NB4 (cell line): Measurements from ENCODE around the gene PDZD2.

ENCODE experiments used
- DNase-seq: peaks from one replicate; pipeline ENCODE4 v3.0.0; 2010; ENCODE audit warnings: low read depth
- H3K4me3 ChIP-seq: one replicate; pipeline ENCODE4 v1.5.1; 2011; ENCODE audit warnings: mild to moderate bottlenecking, low read depth, low read length, moderate library complexity
- MYC ChIP-seq: IDR thresholded peaks from 2 replicates; pipeline ENCODE4 v1.6.1; 2011; ENCODE audit warnings: low read depth, low read length
- POLR2A ChIP-seq: IDR thresholded peaks from 2 replicates; pipeline ENCODE4 v1.6.1; 2011; ENCODE audit warnings: mild to moderate bottlenecking; ENCODE audit not compliant: insufficient read length; ENCODE audit errors: extremely low read depth
- TF ChIP-seq, protein P1 (sequence below): IDR thresholded peaks from one replicate; pipeline ENCODE4 v1.5.1; 2012; ENCODE audit warnings: low read depth, low read length
- TF ChIP-seq, protein P2 (sequence below): IDR thresholded peaks from 2 replicates; pipeline ENCODE4 v1.6.1; 2011; ENCODE audit warnings: low read depth, low read length

The PDZD2 gene

DNA sequence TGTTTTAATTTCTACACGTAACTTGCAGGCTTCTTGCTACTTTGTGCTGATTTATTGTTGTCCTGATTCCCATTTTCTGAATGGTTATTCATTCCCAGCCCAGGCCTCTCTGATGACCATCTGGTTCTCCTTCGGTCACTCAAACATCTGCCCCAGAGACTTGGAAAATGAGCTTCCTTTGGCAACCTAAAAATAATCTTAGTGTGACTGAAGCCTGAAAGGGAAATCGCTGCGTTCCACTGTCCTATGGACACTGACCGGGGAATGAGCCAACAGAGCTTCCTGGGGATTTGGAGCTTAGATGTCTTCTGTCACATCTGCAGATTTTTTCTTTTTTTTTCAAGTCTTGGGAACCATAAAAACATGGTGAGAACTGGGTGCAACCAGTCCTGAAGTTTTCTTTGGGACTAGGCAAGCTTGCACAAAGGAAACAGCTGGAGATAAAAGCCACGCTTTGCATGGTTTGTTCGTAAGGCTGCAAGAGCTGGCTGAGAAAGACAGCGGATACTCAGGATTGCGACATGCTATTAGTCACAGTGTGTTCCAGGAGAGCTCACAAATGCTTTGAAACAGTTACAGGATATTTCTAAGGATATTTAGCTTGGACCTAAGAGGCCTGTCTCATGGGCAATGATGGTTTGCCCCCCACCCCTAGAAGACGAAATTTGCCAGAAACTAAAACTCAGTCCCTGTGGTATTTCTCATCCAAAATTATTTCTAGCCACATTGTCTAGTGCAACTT, 389.0 kb downstream of the PDZD2 start:
- H3K4me3 ChIP-seq = peak overlapping the region; percentile 6
- TF ChIP-seq, protein P1, sequence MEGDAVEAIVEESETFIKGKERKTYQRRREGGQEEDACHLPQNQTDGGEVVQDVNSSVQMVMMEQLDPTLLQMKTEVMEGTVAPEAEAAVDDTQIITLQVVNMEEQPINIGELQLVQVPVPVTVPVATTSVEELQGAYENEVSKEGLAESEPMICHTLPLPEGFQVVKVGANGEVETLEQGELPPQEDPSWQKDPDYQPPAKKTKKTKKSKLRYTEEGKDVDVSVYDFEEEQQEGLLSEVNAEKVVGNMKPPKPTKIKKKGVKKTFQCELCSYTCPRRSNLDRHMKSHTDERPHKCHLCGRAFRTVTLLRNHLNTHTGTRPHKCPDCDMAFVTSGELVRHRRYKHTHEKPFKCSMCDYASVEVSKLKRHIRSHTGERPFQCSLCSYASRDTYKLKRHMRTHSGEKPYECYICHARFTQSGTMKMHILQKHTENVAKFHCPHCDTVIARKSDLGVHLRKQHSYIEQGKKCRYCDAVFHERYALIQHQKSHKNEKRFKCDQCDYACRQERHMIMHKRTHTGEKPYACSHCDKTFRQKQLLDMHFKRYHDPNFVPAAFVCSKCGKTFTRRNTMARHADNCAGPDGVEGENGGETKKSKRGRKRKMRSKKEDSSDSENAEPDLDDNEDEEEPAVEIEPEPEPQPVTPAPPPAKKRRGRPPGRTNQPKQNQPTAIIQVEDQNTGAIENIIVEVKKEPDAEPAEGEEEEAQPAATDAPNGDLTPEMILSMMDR = no peak
- TF ChIP-seq POLR2A (no peak), MYC (peak; percentile 96)
- TF ChIP-seq, protein P2, sequence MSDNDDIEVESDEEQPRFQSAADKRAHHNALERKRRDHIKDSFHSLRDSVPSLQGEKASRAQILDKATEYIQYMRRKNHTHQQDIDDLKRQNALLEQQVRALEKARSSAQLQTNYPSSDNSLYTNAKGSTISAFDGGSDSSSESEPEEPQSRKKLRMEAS = peak; percentile 90
- peak; percentile 97 for DNase-seq

DNA sequence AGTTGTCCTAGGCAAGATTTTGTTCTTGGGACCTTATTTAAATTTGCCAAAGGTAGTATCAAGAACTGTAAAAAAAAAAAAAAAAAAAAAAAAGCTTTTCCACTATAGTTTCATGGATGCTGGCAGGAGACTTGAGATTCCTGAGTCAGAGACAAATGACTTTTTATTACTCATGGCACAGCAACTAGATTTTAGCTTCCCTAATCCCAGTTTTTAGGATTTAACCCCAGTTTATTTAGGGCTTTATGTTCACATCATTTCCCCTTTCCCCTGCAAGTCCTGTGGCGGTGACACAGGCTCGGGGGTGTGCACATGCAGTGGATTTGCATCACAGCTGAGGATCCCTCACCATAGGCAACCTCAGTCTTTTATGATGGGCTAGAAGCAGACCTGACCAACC, 390.3 kb downstream of the PDZD2 start:
- peak; percentile 54 for DNase-seq
- TF ChIP-seq, protein P1 = no peak
- TF ChIP-seq, protein P2 = no peak
- TF ChIP-seq POLR2A (no peak), MYC (no peak)
- no peak overlapping the region for H3K4me3 ChIP-seq

DNA sequence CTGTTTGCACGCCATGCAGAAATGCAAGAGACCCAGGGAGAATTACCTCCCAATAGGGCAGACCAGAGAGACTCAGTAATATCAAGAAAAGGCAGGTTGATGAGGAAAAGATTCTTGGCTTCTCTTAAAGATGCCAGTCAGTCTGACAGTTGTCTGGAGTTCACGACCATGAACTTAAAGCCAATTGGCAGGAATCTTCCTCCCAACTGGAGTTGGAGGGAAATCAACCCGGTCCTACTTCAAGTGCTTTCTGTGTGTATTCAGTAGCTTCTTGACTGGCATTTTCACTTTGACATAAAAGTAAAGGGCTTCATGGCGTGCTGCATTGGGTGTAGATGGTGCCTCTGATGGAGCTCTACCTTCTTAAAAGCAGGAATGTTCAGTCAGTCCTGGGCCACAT, 390.9 kb downstream of the PDZD2 start:
- TF ChIP-seq, protein P1 = no peak
- no peak for TF ChIP-seq MYC
- TF ChIP-seq, protein P2 = no peak
- TF ChIP-seq POLR2A = no peak
- DNase-seq = no peak
- H3K4me3 ChIP-seq = no peak overlapping the region

DNA sequence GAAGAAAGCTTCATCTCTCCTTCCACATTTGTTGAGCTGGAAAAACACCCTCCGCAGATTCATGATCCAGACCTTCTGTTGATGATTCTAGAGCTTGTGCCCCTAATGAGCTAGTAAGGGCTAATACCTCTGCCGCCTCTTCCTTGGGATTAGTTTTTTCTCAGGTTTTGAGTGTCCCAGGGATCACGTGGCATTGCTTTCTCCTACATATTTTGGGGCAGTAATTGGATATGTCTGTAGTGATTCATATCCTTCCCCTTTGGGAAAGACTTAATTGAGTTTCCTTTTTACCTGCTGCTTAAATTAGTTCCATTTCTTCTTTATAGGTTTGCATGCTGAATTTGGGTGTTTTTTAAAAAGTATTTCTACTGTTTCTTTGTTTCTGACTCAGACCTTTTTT, 391.3 kb downstream of the PDZD2 start:
- no peak for TF ChIP-seq MYC
- TF ChIP-seq, protein P2 = no peak
- TF ChIP-seq, protein P1 = no peak
- TF ChIP-seq POLR2A = no peak
- H3K4me3 ChIP-seq = no peak overlapping the region
- DNase-seq = no peak

DNA sequence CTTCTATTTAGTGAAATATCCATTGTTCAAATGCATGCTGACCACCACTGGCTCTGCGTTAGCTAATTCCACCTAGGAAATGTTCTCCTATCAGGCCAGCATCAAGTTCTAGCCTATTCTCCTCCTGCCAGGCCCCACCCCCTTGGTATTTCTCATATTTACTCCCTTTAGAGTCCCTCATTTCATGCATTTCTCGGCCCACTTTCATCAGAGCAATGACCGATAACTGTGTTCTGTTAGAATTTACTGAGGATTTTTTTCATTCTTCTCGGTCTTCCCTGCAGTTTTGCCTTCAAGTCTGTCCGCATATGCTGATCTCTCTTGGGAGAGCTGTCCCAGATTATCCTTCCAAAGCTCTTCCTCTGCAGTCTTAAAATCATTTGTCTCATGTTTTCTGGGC, 391.8 kb downstream of the PDZD2 start:
- no peak for DNase-seq
- TF ChIP-seq, protein P1 = no peak
- no peak for TF ChIP-seq MYC
- TF ChIP-seq, protein P2 = no peak
- no peak for TF ChIP-seq POLR2A
- H3K4me3 ChIP-seq = no peak overlapping the region

DNA sequence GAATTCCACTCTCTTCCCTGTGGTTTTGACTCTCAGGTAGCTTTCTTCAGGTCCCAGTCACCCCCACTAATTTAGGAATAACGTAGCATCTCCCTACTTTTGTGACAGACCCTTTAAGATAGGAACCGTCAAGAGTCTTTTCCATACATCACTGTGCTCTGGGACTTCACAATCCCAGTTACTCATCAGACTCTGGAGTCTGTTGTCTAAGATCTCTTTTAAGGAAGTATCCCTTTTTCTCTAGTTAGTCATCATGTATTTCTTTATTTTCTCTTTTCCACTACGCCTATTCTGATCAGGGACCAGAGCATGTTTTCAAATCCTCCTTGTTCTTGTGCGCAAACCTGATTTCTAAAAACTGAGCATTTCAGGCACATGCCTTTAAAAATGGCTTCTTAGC, 392.2 kb downstream of the PDZD2 start:
- DNase-seq = no peak
- H3K4me3 ChIP-seq = no peak overlapping the region
- TF ChIP-seq, protein P2 = no peak
- TF ChIP-seq, protein P1 = no peak
- TF ChIP-seq POLR2A (no peak), MYC (no peak)
